GM19240 (cell line): Measurements from ENCODE around the gene SMIM38.

ENCODE experiments used
- DNase-seq: peaks from one replicate; pipeline ENCODE4 v3.0.0; 2011; ENCODE audit warnings: low spot score; ENCODE audit not compliant: insufficient read length

The SMIM38 gene

GRCh38 chr11:69178819-69179482 lies 23.2 kb downstream of the SMIM38 start:
- no peak for DNase-seq

GRCh38 chr11:69180226-69180625 lies 24.5 kb downstream of the SMIM38 start:
- DNase-seq, result no peak

- no peak for DNase-seq
These were observed 25.0 kb downstream of the SMIM38 start for GRCh38 chr11:69180726-69181125.

GRCh38 chr11:69183613-69184012 lies 27.9 kb downstream of the SMIM38 start:
- peak; percentile 13 for DNase-seq

- no peak for DNase-seq
These were observed 30.9 kb downstream of the SMIM38 start for GRCh38 chr11:69186316-69187260.

GRCh38 chr11:69187540-69188065 lies 31.9 kb downstream of the SMIM38 start:
- no peak for DNase-seq

GRCh38 chr11:69189059-69189458 lies 33.3 kb downstream of the SMIM38 start:
- DNase-seq, result no peak

- DNase-seq, result no peak
These were observed 35.2 kb downstream of the SMIM38 start for GRCh38 chr11:69190796-69191536.

GRCh38 chr11:69192301-69192721 lies 36.6 kb downstream of the SMIM38 start:
- DNase-seq, result no peak

- no peak for DNase-seq
These were observed 37.4 kb downstream of the SMIM38 start for GRCh38 chr11:69193151-69193550.

GRCh38 chr11:69193629-69194028 lies 37.9 kb downstream of the SMIM38 start:
- DNase-seq, result no peak

- DNase-seq, result no peak
These were observed 38.7 kb downstream of the SMIM38 start for GRCh38 chr11:69194396-69194795.

GRCh38 chr11:69194956-69195355 lies 39.2 kb downstream of the SMIM38 start:
- no peak for DNase-seq

- DNase-seq, result no peak
These were observed 40.4 kb downstream of the SMIM38 start for GRCh38 chr11:69195824-69196782.

GRCh38 chr11:69196783-69197169 lies 41.0 kb downstream of the SMIM38 start:
- no peak for DNase-seq

- no peak for DNase-seq
These were observed 43.3 kb downstream of the SMIM38 start for GRCh38 chr11:69198891-69199582.

- no peak for DNase-seq
These were observed 44.0 kb downstream of the SMIM38 start for GRCh38 chr11:69199583-69200315.

- no peak for DNase-seq
These were observed 44.8 kb downstream of the SMIM38 start for GRCh38 chr11:69200331-69201065.

GRCh38 chr11:69201066-69201365 lies 45.3 kb downstream of the SMIM38 start:
- DNase-seq, result no peak
